Esophagus muscularis mucosa (tissue), 4 donors: ENCODE measurements around the gene NFASC.

Experiments
- EP300 ChIP-seq: sonication (generic); formaldehyde crosslinking; IDR thresholded peaks from one replicate; pipeline ENCODE4 v1.6.1; 2017; ENCODE audit warnings: antibody characterized with exemption
- POLR2AphosphoS5 ChIP-seq, 2 donors: sonication (generic); formaldehyde crosslinking; IDR thresholded peaks; one replicate each; pipeline ENCODE4 v1.6.1; 2017; ENCODE audit warnings: antibody characterized with exemption in 2 of 2
- TF ChIP-seq, protein P1 (sequence below), 3 experiments: fragments of 200-600 bp in 2 of 3; fragments of 450-650 bp in 1 of 3; sonication (generic) in 2 of 3; IDR thresholded peaks; one replicate each; pipeline ENCODE4 v1.5.1; 2017 to 2019; ENCODE audit warnings: antibody characterized with exemption in 3 of 3, mild to moderate bottlenecking in 2 of 3, moderate library complexity in 1 of 3

DNA sequence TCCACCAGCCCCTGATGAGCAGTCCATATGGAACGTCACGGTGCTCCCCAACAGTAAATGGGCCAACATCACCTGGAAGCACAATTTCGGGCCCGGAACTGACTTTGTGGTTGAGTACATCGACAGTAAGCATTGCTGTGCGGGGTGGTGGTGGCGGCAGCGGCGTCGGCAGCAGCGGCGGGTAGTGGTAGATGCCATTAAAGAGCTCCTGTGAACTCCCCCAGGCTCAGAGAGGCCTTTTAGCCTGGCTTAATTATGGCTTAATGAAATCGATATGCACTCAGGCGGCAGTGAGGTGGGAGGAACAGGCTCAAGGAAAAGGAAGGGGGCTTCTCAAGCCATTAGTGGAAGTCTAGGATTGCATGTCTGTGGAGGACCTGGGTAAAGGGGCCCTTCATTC is 130.5 kb downstream of the NFASC start:
- TF ChIP-seq POLR2AphosphoS5 (IDR thresholded peaks at IDR 0.05) = no peak
- TF ChIP-seq, protein P1, sequence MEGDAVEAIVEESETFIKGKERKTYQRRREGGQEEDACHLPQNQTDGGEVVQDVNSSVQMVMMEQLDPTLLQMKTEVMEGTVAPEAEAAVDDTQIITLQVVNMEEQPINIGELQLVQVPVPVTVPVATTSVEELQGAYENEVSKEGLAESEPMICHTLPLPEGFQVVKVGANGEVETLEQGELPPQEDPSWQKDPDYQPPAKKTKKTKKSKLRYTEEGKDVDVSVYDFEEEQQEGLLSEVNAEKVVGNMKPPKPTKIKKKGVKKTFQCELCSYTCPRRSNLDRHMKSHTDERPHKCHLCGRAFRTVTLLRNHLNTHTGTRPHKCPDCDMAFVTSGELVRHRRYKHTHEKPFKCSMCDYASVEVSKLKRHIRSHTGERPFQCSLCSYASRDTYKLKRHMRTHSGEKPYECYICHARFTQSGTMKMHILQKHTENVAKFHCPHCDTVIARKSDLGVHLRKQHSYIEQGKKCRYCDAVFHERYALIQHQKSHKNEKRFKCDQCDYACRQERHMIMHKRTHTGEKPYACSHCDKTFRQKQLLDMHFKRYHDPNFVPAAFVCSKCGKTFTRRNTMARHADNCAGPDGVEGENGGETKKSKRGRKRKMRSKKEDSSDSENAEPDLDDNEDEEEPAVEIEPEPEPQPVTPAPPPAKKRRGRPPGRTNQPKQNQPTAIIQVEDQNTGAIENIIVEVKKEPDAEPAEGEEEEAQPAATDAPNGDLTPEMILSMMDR (IDR thresholded peaks at IDR 0.05) = no peak
- TF ChIP-seq EP300 = no peak
